Nephron progenitor cell (in vitro differentiated cells): Measurements from ENCODE around the gene NOM1.

Experiments
- DNase-seq: peaks from one replicate; pipeline ENCODE4 v3.0.0; 2021
- H3K27ac Mint-ChIP-seq: 2 replicates; pipeline ENCODE4 v1.8.0; 2021; ENCODE audit warnings: mild to moderate bottlenecking, moderate library complexity, mixed read lengths
- H3K27me3 Mint-ChIP-seq: 2 replicates; pipeline ENCODE4 v1.8.0; 2021; ENCODE audit warnings: mild to moderate bottlenecking, low read depth, mixed read lengths; ENCODE audit not compliant: poor library complexity
- H3K36me3 Mint-ChIP-seq: 2 replicates; pipeline ENCODE4 v1.8.0; 2021; ENCODE audit warnings: low read depth, mixed read lengths
- H3K4me1 Mint-ChIP-seq: 2 replicates; pipeline ENCODE4 v1.8.0; 2021; ENCODE audit warnings: mixed read lengths
- H3K4me3 Mint-ChIP-seq: 2 replicates; pipeline ENCODE4 v1.8.0; 2021; ENCODE audit warnings: mild to moderate bottlenecking, moderate library complexity, mixed read lengths
- H3K9me3 Mint-ChIP-seq: 2 replicates; pipeline ENCODE4 v1.8.0; 2021; ENCODE audit warnings: mild to moderate bottlenecking, moderate library complexity, mixed read lengths
- TF ChIP-seq, protein P1 (sequence below): fragments of 200-600 bp; sonication (generic); IDR thresholded peaks from 2 replicates; pipeline ENCODE4 v1.5.0; 2021; ENCODE audit warnings: antibody characterized with exemption

NOM1 gene

DNA sequence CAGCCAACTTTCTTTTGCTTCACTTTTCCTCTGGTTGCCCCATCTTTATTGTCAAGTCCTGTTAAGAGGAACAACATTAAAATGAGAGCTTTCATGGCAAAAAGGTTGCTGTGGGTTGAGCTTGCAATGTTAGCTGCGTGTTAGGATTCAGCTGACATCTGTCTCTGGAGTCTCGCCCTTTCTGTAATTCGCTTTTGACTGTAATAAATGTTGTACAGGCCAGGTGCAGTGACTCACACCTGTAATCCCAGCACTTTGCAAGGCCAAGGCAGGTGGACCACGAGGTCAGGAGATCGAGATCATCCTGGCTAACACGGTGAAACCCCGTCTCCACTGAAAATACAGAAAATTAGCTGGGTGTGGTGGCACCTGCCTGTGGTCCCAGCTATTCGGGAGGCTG is 36.9 kb downstream of the NOM1 start:
- Mint-ChIP-seq H3K4me3 (no peak overlapping the region), H3K27ac (no peak overlapping the region), H3K9me3 (peaks cover 5% of the 10 kb centered on the region), H3K36me3 (no peaks in the 10 kb centered on the region), H3K27me3 (peaks cover 21% of the 10 kb centered on the region), H3K4me1 (peaks cover 25% of the 10 kb centered on the region)
- DNase-seq = no peak
- TF ChIP-seq, protein P1, sequence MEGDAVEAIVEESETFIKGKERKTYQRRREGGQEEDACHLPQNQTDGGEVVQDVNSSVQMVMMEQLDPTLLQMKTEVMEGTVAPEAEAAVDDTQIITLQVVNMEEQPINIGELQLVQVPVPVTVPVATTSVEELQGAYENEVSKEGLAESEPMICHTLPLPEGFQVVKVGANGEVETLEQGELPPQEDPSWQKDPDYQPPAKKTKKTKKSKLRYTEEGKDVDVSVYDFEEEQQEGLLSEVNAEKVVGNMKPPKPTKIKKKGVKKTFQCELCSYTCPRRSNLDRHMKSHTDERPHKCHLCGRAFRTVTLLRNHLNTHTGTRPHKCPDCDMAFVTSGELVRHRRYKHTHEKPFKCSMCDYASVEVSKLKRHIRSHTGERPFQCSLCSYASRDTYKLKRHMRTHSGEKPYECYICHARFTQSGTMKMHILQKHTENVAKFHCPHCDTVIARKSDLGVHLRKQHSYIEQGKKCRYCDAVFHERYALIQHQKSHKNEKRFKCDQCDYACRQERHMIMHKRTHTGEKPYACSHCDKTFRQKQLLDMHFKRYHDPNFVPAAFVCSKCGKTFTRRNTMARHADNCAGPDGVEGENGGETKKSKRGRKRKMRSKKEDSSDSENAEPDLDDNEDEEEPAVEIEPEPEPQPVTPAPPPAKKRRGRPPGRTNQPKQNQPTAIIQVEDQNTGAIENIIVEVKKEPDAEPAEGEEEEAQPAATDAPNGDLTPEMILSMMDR = no peak

DNA sequence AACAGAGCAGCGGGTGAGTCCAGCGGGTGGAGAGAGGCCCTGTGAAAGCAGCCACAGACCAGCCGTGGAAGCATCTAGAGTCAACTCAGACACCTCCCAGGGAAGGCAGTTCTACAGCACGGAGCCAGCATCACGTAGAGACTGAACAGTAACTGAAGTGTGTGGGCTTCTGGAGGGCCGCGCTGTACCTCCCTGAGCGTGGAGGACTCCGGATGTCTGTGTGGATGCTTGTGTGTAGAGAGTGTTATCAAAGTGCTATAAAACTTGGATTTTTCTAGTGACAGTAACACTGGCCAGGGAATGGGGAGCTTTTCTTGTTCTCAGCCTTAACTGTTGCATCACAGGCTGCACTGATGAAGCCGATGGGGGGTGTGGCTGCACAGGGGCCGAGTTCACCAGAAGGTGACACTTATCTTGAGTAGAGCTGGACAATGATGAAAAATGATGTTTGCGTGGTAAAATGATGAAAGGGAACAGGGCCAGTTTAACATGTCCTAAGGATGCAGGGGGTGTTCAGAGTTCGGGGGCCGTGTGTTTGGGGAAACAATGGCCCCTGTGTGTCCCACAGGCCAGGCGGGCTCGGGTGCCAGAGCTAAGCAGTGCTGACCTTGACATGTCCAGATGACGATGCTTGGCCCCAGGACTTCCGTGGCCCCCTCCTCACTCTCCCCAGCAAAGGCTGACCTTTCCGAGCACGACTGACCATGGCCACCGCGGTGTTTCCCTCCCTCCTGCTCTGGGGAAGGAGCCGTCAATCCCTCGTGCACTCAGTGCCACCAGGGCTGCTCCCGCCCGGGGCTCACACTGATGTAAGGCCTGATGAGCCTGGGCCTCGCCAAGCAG is 39.1 kb downstream of the NOM1 start:
- Mint-ChIP-seq H3K4me3 (no peak overlapping the region), H3K4me1 (peaks cover 26% of the 10 kb centered on the region), H3K27ac (no peak overlapping the region), H3K9me3 (no peaks in the 10 kb centered on the region), H3K36me3 (no peaks in the 10 kb centered on the region), H3K27me3 (peaks cover 38% of the 10 kb centered on the region)
- DNase-seq = no peak
- TF ChIP-seq, protein P1 = no peak

DNA sequence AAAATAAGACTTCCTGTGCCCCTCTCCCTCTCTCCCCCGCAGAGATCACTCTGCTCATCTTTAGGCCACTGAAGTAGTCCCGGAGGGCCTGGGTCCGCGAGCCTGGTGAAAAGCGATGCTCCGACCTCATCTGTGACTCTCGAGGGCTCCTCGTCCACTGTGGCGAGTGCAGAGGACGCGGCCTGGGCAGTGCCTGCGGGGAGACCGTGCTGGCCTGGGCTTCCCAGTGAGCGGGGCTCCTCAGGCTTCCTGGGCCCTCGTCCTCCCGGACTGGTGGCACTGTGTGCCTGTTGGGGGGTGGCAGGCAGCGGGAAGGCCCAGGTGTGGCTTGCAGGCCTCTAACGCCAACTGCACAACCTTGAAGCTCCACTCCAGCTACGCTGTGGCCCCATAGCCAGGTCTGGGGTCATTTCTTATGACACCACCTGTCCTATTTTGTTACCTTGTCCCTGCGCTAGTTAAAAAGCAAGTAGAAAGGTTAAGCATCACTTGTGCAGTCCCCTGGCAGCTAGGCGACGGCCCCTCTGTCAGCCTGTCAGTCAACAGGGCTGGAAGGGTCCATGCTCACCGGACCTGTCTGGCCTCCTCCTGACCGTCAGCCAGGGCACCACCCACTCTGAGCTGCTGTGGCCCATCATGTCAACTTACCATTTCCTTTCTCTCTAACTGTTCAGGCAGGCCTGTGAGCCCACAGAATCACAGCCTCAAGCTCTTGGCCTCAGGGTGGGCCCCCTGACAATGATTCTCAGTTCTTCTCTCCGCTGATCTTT is 40.4 kb downstream of the NOM1 start:
- Mint-ChIP-seq H3K9me3 (no peaks in the 10 kb centered on the region), H3K27ac (no peak overlapping the region), H3K4me1 (peaks cover 29% of the 10 kb centered on the region), H3K36me3 (no peaks in the 10 kb centered on the region), H3K4me3 (no peak overlapping the region), H3K27me3 (peaks cover 52% of the 10 kb centered on the region)
- no peak for DNase-seq
- TF ChIP-seq, protein P1 = no peak

DNA sequence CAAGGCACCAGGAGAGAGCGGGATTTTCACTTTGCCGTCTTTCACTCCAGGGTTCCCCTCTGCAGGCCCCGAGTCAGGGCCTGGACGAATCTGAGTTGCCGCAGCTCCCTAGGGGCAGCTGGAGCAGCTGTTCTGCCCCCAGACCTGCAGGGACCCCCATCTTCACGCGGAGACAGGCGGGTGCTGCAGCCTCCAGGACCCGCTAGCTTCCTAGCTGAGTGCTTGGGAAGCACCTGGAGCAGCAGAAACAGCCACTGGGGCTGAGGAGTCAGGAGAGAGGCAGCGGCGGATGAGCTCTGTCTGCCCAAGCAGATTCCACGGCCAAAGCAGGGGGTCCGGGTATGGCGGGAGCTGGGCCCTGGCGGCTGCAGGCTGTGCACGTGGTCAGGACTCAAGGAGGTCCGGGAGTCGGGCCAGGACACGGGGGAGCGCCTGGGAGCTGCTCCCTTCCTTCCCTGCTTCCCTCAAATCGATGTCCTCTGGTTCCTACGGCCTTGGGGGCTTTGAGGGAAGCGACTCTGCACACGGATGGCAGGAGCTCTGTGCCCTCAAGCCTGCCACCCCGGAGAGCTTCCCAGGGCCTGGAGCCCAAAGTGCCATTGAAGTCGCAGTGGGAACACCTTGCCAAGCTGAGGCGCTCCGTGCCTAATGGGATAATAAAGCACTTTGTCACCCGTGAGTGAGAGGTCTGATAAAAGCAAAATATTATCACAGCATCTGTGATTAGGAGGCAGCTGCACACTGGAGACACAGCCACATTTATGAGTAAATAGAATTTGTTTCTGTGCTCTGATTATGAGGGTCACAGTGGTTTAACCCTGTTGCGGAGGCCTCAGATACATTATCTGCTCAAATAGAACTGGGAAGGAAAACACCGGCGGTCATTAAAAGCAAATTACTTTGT is 43.8 kb downstream of the NOM1 start:
- H3K4me3 Mint-ChIP-seq = no peak overlapping the region
- no peak for DNase-seq
- peaks cover 27% of the 10 kb centered on the region for H3K4me1 Mint-ChIP-seq
- H3K36me3 Mint-ChIP-seq = no peaks in the 10 kb centered on the region
- TF ChIP-seq, protein P1 = no peak
- peaks cover 73% of the 10 kb centered on the region for H3K27me3 Mint-ChIP-seq
- peaks cover 13% of the 10 kb centered on the region for H3K9me3 Mint-ChIP-seq
- no peak overlapping the region for H3K27ac Mint-ChIP-seq

DNA sequence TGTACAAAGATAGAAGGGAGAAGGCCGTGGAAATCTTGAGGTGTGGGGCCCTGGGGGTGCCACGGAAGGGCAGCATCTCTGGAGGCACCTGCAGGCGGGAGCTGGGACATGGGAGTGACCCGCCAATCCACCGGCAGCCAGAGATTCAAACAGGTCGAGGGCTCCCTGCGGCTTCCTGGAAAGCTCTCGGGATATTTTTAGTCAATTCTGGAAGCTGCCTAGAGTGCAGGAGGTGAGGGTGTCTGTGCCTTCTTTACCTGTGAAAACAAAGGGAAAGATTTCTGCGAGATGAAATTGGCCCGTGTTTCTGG is 44.4 kb downstream of the NOM1 start:
- Mint-ChIP-seq H3K4me1 (peaks cover 21% of the 10 kb centered on the region), H3K4me3 (no peak overlapping the region), H3K27ac (no peak overlapping the region), H3K36me3 (no peaks in the 10 kb centered on the region), H3K9me3 (peaks cover 13% of the 10 kb centered on the region), H3K27me3 (peaks cover 75% of the 10 kb centered on the region)
- TF ChIP-seq, protein P1 = no peak
- no peak for DNase-seq
